Fibroblast of skin of left biceps (primary cell): ENCODE measurements around the gene EFNA3.

Experiments used
- DNase-seq, 2 experiments: peaks; one replicate each; pipeline ENCODE4 v3.0.0-alpha.2; 2013; ENCODE audit warnings: low read depth in 2 of 2

Gene EFNA3

DNA sequence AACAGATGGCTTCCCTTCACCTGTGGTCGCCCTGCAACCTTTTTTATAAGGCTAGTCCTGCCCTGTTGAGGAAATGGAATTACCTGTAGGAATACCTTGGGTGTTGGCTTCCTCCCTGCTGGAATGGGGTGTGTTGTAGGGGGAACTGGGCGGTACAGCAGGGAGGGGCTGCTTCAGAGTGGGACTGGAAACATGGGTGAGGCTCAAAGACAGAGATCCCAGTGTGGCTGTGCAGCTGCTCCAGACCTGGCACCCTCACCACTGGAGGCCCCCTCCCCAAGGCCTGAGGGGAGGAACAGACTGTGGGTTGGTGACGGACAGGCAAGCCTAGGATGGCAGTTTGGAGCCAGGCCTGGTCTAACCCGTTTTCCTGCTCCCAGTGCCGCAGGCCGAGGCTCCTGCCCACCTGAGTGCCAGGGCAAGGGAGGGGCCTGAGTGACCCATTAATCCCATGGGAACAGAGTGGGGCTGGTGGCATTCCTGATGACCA is 4.5 kb downstream of the EFNA3 start:
- DNase-seq, result no peak

GRCh38 chr1:155083865-155084721 is 5.5 kb downstream of the EFNA3 start:
- DNase-seq, result no peak

GRCh38 chr1:155084722-155085503 is 6.3 kb downstream of the EFNA3 start:
- DNase-seq, result peak; percentile 82

DNA sequence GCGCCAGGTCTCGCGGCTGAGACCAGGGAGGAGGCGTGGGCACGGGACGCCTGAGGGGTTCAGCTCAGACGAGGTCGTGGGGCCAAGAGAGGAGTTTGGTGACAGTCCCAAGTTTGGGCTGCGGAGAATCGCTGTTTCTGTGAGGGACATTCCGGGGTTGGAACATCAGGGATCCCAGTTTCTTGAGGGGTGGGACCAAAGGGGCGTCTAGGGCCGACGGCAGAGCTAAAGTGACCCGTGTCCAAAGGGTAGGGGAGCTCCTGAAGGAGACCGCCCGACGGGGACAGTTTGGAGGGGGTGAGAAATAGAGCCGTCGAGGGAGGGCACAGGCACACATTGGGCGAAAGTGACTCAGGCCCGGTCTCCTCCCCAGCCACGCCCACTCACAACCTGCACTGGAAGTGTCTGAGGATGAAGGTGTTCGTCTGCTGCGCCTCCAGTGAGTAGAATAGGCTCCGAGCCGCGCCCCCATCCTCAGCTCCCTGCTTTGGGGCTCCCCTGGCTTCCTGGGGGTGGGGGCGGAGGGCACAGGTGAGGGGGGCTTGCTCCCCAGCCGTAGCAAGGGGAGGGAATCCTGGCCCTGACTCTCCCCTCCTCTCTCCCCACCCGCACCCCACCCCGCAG is 7.0 kb downstream of the EFNA3 start:
- DNase-seq, result no peak

- no peak for DNase-seq
Measured at GRCh38 chr1:155086128-155086741, 7.6 kb downstream of the EFNA3 start.

DNA sequence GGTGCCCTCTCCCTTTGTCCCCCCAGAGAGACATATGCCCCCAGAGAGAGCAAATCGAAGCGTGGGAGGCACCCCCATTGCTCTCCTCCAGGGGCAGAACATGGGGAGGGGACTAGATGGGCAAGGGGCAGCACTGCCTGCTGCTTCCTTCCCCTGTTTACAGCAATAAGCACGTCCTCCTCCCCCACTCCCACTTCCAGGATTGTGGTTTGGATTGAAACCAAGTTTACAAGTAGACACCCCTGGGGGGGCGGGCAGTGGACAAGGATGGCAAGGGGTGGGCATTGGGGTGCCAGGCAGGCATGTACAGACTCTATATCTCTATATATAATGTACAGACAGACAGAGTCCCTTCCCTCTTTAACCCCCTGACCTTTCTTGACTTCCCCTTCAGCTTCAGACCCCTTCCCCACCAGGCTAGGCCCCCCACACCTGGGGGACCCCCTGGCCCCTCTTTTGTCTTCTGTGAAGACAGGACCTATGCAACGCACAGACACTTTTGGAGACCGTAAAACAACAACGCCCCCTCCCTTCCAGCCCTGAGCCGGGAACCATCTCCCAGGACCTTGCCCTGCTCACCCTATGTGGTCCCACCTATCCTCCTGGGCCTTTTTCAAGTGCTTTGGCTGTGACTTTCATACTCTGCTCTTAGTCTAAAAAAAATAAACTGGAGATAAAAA is 8.4 kb downstream of the EFNA3 start:
- DNase-seq, result no peak

GRCh38 chr1:155091071-155092051 is 12.7 kb downstream of the EFNA3 start:
- DNase-seq, result no peak

DNA sequence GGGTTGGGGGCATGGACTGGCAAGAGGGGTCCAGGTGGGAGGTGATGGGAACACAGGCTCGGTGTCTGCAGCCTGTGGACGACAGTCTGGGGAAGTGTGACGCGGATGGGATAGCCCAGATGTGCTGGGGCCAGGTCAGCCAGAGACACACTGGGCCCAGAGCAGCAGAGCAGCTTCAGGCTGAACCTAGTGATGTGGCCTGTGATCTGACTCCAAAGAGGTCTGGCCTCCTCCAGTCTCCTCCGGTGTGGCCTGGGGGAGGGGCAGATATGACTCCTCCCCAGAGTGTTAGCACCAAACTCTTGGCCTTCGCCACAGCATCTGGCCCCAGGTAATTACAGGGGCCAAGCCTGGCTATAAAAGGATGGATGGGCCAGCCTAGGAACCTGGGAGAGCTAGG is 13.5 kb downstream of the EFNA3 start:
- no peak for DNase-seq

- no peak for DNase-seq
Measured at GRCh38 chr1:155092641-155093040, 14.0 kb downstream of the EFNA3 start.

- DNase-seq, result no peak
Measured at GRCh38 chr1:155093911-155094621, 15.4 kb downstream of the EFNA3 start.

DNA sequence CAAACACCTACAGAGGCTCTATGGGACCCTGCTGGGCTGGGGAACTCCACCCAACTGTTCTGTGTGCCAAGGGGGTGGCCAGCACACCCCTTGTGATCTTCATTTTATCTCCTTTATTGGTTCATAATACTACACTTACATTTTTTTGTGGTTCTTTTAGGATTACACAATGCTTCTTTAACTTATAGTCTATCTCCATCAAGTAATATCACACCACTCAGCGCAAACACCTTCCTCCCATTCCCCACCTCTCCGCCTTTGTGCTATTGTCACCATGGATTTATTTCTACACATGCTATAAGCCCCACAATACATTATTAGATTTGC is 15.9 kb downstream of the EFNA3 start:
- no peak for DNase-seq

DNA sequence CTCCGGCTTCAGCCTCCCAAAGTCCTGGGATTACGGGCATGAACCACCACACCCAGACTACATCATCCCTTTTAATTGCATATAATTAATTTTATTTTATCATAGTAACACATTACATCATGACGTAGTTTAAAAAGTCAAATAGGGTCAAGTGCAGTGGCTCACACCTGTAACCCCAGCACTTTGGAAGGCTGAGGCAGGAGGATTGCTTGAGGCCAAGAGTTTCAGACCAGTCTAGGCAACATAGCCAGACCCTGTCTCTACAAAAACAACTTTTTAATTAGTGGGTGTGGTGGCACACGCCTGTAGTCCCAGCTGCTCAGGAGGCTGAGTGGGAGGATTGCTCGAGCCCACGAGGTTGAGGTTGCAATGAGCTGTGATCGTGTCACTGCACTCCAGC is 20.7 kb downstream of the EFNA3 start:
- no peak for DNase-seq

GRCh38 chr1:155103325-155103724 is 24.7 kb downstream of the EFNA3 start:
- DNase-seq, result no peak

DNA sequence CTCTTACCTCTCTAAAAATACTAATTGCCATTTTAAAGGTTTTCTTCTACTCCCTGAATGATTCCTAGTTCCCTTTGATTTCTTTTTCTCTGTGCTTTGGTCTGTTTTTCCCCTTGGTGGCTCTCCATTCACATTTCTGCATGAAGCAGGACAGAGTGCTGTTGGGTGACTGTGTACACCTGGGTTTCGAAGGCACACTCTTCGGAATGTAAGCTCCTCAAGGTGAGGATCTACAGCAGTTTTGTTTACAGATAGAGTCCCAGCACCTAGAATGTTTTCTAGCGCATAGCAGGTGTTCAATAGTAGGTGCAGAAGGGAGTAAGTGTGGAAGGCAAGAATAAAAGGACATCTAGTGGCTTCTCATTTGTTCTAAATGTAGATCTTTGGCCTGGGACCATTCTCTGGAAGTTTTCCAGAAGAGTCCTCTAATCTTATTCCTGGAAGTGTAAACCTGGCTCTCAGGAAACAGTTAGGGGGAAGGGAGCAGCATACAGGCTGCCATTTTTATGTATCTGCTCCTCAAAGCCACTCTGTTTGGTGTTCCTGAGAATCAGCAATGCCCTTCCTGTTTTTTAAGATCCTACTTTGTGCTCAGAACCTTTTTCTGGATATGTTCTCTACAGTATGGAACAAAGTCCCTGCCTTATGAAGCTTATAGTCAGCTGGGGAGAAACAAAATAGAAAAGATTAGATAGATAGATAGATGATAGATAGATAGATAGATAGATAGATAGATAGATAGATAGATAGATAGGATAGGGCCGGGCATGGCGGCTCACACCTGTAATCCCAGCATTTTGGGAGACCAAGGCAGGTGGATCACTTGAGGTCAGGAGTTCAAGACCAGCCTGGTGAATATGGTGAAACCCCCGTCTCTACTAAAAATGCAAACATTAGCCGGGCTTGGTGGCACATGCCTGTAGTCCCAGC is 26.2 kb downstream of the EFNA3 start:
- no peak for DNase-seq

GRCh38 chr1:155105604-155106011 is 27.0 kb downstream of the EFNA3 start:
- no peak for DNase-seq

GRCh38 chr1:155106862-155107261 is 28.2 kb downstream of the EFNA3 start:
- no peak for DNase-seq

GRCh38 chr1:155107309-155108264 is 28.9 kb downstream of the EFNA3 start:
- DNase-seq, result no peak
